A549 (cell line): Measurements from ENCODE around the gene KANK2. TPM values are rescaled to one million over a fixed set of nuclear protein-coding genes. Genes with fewer than 3 reads are reported as not detected.

Experiments
- ATAC-seq, 2 experiments: fragments of 200-7000 bp in 1 of 2; fragments of >200 bp in 1 of 2; cut with Nextera tagmentation in 1 of 2; cut with Tn5 transposase in 1 of 2; 3 replicates each; pipeline versions ENCODE4 v1.8.0 to v1.9.1; 2018 to 2020; ENCODE audit warnings: mild to moderate bottlenecking in 1 of 2, moderate library complexity in 1 of 2
- CTCF ChIA-PET: fragments of 300-600 bp; sonication (Branson Sonifier 250); formaldehyde crosslinking; extraction: SDS; loops from one replicate; lab custom pipeline; 2021; ENCODE audit warnings: antibody characterized with exemption, inconsistent platforms; lab: Yijun Ruan, JAX
- POLR2A ChIA-PET: fragments of 350-600 bp; formaldehyde crosslinking; extraction: SDS; loops from one replicate; lab custom pipeline; 2021; ENCODE audit warnings: antibody characterized with exemption, inconsistent platforms; lab: Yijun Ruan, JAX
- DNase-seq, 2 experiments: peaks; one replicate each; pipeline versions ENCODE4 v3.0.0 to v3.0.0-alpha.2; 2011 to 2016; ENCODE audit warnings: low read depth in 1 of 2, low spot score in 1 of 2
- FAIRE-seq: peaks from 2 replicates; lab custom pipeline; 2011; peaks lifted over from hg19 to GRCh38; lab: Jason Lieb, UNC
- H3K27ac ChIP-seq, 2 experiments: fragments of >200 bp; sonication (Bioruptor Twin); formaldehyde crosslinking; 3 replicates each; pipeline ENCODE4 v1.5.1; 2016 to 2017
- H3K4me1 ChIP-seq: fragments of >200 bp; sonication (Bioruptor Twin); formaldehyde crosslinking; 3 replicates; pipeline ENCODE4 v1.6.1; 2016
- H3K4me2 ChIP-seq: fragments of >200 bp; sonication (Bioruptor Twin); formaldehyde crosslinking; 3 replicates; pipeline ENCODE4 v1.6.1; 2016
- H3K4me3 ChIP-seq: fragments of >200 bp; sonication (Bioruptor Twin); formaldehyde crosslinking; 3 replicates; pipeline ENCODE4 v1.5.1; 2016
- H3K9me3 ChIP-seq: fragments of >200 bp; sonication (Bioruptor Twin); formaldehyde crosslinking; 3 replicates; pipeline ENCODE4 v1.6.1; 2016
- BHLHE40 ChIP-seq: IDR thresholded peaks from 2 replicates; pipeline ENCODE4 v1.6.1; 2012; ENCODE audit warnings: low read depth, low read length, inconsistent platforms
- CEBPB ChIP-seq, 2 experiments: fragments of >200 bp in 1 of 2; sonication (Bioruptor Twin) in 1 of 2; formaldehyde crosslinking in 1 of 2; IDR thresholded peaks; 2 replicates each; pipeline ENCODE4 v1.6.1; 2012 to 2016
- CHD2 ChIP-seq: fragments of 150-350 bp; IDR thresholded peaks from 2 replicates; pipeline ENCODE4 v1.6.1; 2014; ENCODE audit warnings: low read length; ENCODE audit not compliant: partially characterized antibody
- EP300 ChIP-seq, 2 experiments: fragments of >200 bp; sonication (Bioruptor Twin); formaldehyde crosslinking; IDR thresholded peaks; 2 replicates in 1 of 2; 3 replicates in 1 of 2; pipeline ENCODE4 v1.6.1; 2016 to 2017
- ESRRA ChIP-seq: fragments of 150-350 bp; IDR thresholded peaks from 2 replicates; pipeline ENCODE4 v1.6.1; 2014; ENCODE audit warnings: mild to moderate bottlenecking, low read length, borderline replicate concordance
- FOSL2 ChIP-seq, 2 experiments: fragments of 450-650 bp in 1 of 2; fragments of >200 bp in 1 of 2; sonication (Bioruptor Twin) in 1 of 2; formaldehyde crosslinking; IDR thresholded peaks; 2 replicates each; pipeline versions ENCODE4 v1.5.0 to v1.6.1; 2016 to 2020; ENCODE audit warnings: mild to moderate bottlenecking in 1 of 2, moderate library complexity in 1 of 2
- GATA3 ChIP-seq: IDR thresholded peaks from 2 replicates; pipeline ENCODE4 v1.6.1; 2012; ENCODE audit warnings: borderline replicate concordance
- HEYL ChIP-seq: fragments of 250-450 bp; sonication (Bioruptor Pico); IDR thresholded peaks from 2 replicates; pipeline ENCODE4 v1.8.0; 2021; ENCODE audit warnings: mild to moderate bottlenecking, moderate library complexity
- HOXB5 ChIP-seq: fragments of 250-450 bp; sonication (Bioruptor Pico); IDR thresholded peaks from 2 replicates; pipeline ENCODE4 v1.5.0; 2020; ENCODE audit warnings: mild to moderate bottlenecking, moderate library complexity
- KDM5A ChIP-seq: fragments of 200-600 bp; sonication (generic); IDR thresholded peaks from 2 replicates; pipeline ENCODE4 v1.6.1; 2016; ENCODE audit warnings: antibody characterized with exemption, mild to moderate bottlenecking
- MAFK ChIP-seq: fragments of 450-650 bp; IDR thresholded peaks from 2 replicates; pipeline ENCODE4 v1.6.1; 2014; ENCODE audit not compliant: partially characterized antibody
- PBX3 ChIP-seq: IDR thresholded peaks from 2 replicates; pipeline ENCODE4 v1.6.1; 2012
- RAD21 ChIP-seq, 2 experiments: fragments of >200 bp in 1 of 2; sonication (Bioruptor Twin) in 1 of 2; formaldehyde crosslinking in 1 of 2; IDR thresholded peaks in 1 of 2; conservative IDR thresholded peaks in 1 of 2; 2 replicates in 1 of 2; 3 replicates in 1 of 2; pipeline ENCODE4 v1.6.1; 2012 to 2018; ENCODE audit warnings: inconsistent platforms in 1 of 2
- RCOR1 ChIP-seq: fragments of 150-350 bp; IDR thresholded peaks from 2 replicates; pipeline ENCODE4 v1.6.1; 2014; ENCODE audit warnings: antibody characterized with exemption, low read length, low read depth
- RNF2 ChIP-seq: fragments of 200-600 bp; sonication (generic); IDR thresholded peaks from 2 replicates; pipeline ENCODE4 v1.6.1; 2016; ENCODE audit warnings: low read depth, mild to moderate bottlenecking, antibody characterized with exemption, moderate library complexity, borderline replicate concordance
- SMC3 ChIP-seq: fragments of >200 bp; sonication (Bioruptor Twin); formaldehyde crosslinking; IDR thresholded peaks from 3 replicates; pipeline ENCODE4 v1.6.1; 2018; ENCODE audit warnings: inconsistent platforms
- TFCP2L1 ChIP-seq: fragments of 250-450 bp; sonication (Bioruptor Pico); IDR thresholded peaks from 2 replicates; pipeline ENCODE4 v1.5.0; 2021; ENCODE audit warnings: mild to moderate bottlenecking
- USF2 ChIP-seq: fragments of 450-650 bp; IDR thresholded peaks from 2 replicates; pipeline ENCODE4 v1.6.1; 2014; ENCODE audit warnings: antibody characterized with exemption
- WGBS: methylation state at CpG from one replicate; pipeline ENCODE4 v1.1.6; 2017; ENCODE audit errors: missing lambda C conversion rate; 5-methylcytosine and 5-hydroxymethylcytosine counted together
- polyA plus RNA-seq, 4 experiments: library from polyadenylated mRNA; depleted of rRNA in 3 of 4; stranded (reverse); fragments of >200 nt; fragmentation: RNase III in 1 of 4; extraction: RNeasy Plus Mini Kit Qiagen cat#74134 plus additional on column Dnase treatment in 1 of 4; gene quantifications; 2 replicates in 3 of 4; 3 replicates in 1 of 4; pipeline ENCODE4 v1.2.3, GENCODE V29; 2011 to 2017
- TF ChIP-seq, protein P1 (sequence below): IDR thresholded peaks from 2 replicates; pipeline ENCODE4 v1.6.1; 2012
- TF ChIP-seq, protein P2 (sequence below): fragments of 200-600 bp; sonication (generic); IDR thresholded peaks from 2 replicates; pipeline ENCODE4 v1.6.1; 2016; ENCODE audit warnings: antibody characterized with exemption, mild to moderate bottlenecking, moderate library complexity
- TF ChIP-seq, protein P3 (sequence below): IDR thresholded peaks from 2 replicates; pipeline ENCODE4 v1.6.1; 2012; ENCODE audit warnings: low read depth, borderline replicate concordance

KANK2 gene
- polyA plus RNA-seq, 2 of the 4 experiments (the other 2 are of a cell fraction): 20.5 to 68.0 TPM

DNA sequence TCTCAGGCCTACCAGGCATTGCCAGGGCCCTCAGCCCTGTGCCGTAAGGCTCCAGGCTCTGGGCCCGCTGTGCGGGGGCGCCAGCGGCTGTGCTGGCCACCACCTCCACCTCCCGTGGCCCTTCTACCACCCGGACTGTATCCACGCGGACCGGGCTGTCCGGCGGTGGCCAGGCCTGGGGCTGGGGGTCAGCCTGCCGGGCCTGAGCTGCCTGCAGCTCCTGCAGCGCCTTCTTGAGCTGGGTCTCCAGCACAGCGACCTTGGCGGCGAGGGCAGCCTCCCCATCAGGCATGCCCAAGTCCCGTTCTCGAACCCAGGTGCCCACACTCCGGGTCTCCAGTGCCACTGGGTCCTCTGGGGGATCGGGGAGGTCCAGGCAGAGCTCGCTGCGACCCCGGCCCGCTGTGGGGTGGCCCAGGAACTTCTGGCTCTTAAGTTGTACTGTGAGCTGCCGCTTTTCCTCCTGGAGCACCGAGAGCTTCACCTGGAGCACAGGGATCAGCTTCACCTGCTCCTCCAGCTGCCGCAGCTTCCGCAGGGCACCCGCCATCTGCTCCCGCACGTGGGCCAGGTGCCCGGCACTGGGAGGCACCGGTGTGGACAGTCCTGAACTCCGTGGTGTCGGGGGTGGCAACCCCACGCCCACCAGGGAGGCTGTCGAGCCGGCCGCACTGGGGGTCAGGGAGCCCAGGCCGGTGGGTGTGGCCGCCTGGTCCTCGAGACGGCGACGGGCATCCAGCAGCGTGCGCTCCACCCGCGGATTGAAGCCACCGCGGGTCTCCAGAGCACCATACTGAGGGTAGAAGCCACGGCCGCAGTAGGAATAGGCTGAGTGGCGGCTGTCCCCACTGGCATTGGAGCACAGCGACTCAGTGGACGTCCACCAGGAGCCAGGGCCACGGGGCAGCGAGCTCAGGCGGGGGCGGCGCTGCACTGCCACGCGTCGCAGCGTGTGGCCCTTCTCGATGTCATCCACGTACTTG is 4.1 kb downstream of the KANK2 start:
- POLR2A ChIA-PET: no interaction called here
- no peak overlapping the region for H3K4me2 ChIP-seq
- H3K9me3 ChIP-seq: no peaks in the 10 kb centered on the region
- DNase-seq (no peak), FAIRE-seq (no peak), ATAC-seq (no peak)
- CTCF ChIA-PET: interaction anchor here (0.6 to 1.4 kb wide), 2 partner anchors 10 to 1363 kb away, joined by 3 to 5 read pairs; no protein-coding TSS in a partner anchor
- WGBS: 98% methylated on average over 26 of the region's 68 CpGs
- H3K4me3 ChIP-seq: no peak overlapping the region
- peaks cover 45% of the 10 kb centered on the region for H3K4me1 ChIP-seq
- TF ChIP-seq RCOR1 (no peak), HEYL (no peak), SMC3 (no peak)
- no peak overlapping the region for H3K27ac ChIP-seq

GRCh38 chr19:11191934-11192333 is 5.4 kb downstream of the KANK2 start:
- TF ChIP-seq GATA3: no peak
- peak in 1 of 2 experiments; percentile 51; a peak in 1 of 4 replicates for TF ChIP-seq CEBPB (IDR thresholded peaks at IDR 0.05)
- TF ChIP-seq, all 56 proteins: peak for 1
- Histone ChIP-seq H3K4me1 (peaks cover 40% of the 10 kb centered on the region), H3K4me3 (no peak overlapping the region), H3K4me2 (no peak overlapping the region), H3K9me3 (no peaks in the 10 kb centered on the region), H3K27ac (no peak overlapping the region)
- DNase-seq: no peak
- ChIA-PET CTCF (interaction anchor here (0.6 to 1.5 kb wide), 2 partner anchors 66 to 106 kb away, joined by 3 to 4 read pairs; no protein-coding TSS in a partner anchor), POLR2A (no interaction called here)
- 86% methylated on average over 5 of the region's 5 CpGs for WGBS
- no peak for FAIRE-seq
- ATAC-seq: no peak

GRCh38 chr19:11191273-11191755 is 6.0 kb downstream of the KANK2 start:
- FAIRE-seq: no peak
- no peak overlapping the region; the same call in 2 of the 3 replicates for H3K4me2 ChIP-seq
- no peak overlapping the region for H3K4me3 ChIP-seq
- peak; percentile 51 to 67 for DNase-seq
- no peak overlapping the region for H3K27ac ChIP-seq
- H3K9me3 ChIP-seq: no peaks in the 10 kb centered on the region
- peaks cover 38% of the 10 kb centered on the region for H3K4me1 ChIP-seq
- POLR2A ChIA-PET: no interaction called here
- 79% methylated on average over 4 of the region's 8 CpGs for WGBS
- TF ChIP-seq USF2: peak; percentile 86
- no peak for TF ChIP-seq BHLHE40
- no peak for TF ChIP-seq FOSL2 (IDR thresholded peaks at IDR 0.05)
- 0 out of 2 replicates have a peak, but pooled peaks have one; percentile 17 for TF ChIP-seq FOSL2 (CRISPR knock-in tag; IDR thresholded peaks at IDR 0.05)
- ATAC-seq: peak; percentile 75 to 85
- CTCF ChIA-PET: interaction anchor here (0.6 to 3.1 kb wide), 3 partner anchors 53 to 106 kb away, joined by 3 to 9 read pairs (median 4); no protein-coding TSS in a partner anchor

- ChIA-PET CTCF (interaction anchor here (3.1 kb wide), 1 partner anchor 52 kb away, joined by 9 read pairs; no protein-coding TSS in a partner anchor), POLR2A (no interaction called here)
- Histone ChIP-seq H3K4me1 (peaks cover 30% of the 10 kb centered on the region), H3K9me3 (no peaks in the 10 kb centered on the region), H3K4me3 (no peak overlapping the region), H3K4me2 (peak overlapping the region; percentile 56; the same call in 1 of the 3 replicates), H3K27ac (peak overlapping the region in 1 of 2 experiments; percentile 76; a peak in 2 of 6 replicates)
- 92% methylated on average over 6 of the region's 8 CpGs for WGBS
- FAIRE-seq: no peak
- DNase-seq: no peak
- no peak for ATAC-seq
- no peak for TF ChIP-seq SMC3
- TF ChIP-seq, protein P1, sequence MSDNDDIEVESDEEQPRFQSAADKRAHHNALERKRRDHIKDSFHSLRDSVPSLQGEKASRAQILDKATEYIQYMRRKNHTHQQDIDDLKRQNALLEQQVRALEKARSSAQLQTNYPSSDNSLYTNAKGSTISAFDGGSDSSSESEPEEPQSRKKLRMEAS: no peak
- no peak for TF ChIP-seq KDM5A
- TF ChIP-seq MAFK: no peak
- TF ChIP-seq CHD2: no peak
- TF ChIP-seq TFCP2L1: no peak
- no peak for TF ChIP-seq RNF2
- TF ChIP-seq PBX3: no peak
- no peak for TF ChIP-seq RAD21 (conservative IDR thresholded peaks at IDR 0.05 in 1 of 2, IDR thresholded peaks at IDR 0.05 in 1 of 2)
- no peak for TF ChIP-seq HOXB5
- no peak for TF ChIP-seq ESRRA
- TF ChIP-seq, protein P2, sequence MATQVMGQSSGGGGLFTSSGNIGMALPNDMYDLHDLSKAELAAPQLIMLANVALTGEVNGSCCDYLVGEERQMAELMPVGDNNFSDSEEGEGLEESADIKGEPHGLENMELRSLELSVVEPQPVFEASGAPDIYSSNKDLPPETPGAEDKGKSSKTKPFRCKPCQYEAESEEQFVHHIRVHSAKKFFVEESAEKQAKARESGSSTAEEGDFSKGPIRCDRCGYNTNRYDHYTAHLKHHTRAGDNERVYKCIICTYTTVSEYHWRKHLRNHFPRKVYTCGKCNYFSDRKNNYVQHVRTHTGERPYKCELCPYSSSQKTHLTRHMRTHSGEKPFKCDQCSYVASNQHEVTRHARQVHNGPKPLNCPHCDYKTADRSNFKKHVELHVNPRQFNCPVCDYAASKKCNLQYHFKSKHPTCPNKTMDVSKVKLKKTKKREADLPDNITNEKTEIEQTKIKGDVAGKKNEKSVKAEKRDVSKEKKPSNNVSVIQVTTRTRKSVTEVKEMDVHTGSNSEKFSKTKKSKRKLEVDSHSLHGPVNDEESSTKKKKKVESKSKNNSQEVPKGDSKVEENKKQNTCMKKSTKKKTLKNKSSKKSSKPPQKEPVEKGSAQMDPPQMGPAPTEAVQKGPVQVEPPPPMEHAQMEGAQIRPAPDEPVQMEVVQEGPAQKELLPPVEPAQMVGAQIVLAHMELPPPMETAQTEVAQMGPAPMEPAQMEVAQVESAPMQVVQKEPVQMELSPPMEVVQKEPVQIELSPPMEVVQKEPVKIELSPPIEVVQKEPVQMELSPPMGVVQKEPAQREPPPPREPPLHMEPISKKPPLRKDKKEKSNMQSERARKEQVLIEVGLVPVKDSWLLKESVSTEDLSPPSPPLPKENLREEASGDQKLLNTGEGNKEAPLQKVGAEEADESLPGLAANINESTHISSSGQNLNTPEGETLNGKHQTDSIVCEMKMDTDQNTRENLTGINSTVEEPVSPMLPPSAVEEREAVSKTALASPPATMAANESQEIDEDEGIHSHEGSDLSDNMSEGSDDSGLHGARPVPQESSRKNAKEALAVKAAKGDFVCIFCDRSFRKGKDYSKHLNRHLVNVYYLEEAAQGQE: no peak
- TF ChIP-seq, protein P3, sequence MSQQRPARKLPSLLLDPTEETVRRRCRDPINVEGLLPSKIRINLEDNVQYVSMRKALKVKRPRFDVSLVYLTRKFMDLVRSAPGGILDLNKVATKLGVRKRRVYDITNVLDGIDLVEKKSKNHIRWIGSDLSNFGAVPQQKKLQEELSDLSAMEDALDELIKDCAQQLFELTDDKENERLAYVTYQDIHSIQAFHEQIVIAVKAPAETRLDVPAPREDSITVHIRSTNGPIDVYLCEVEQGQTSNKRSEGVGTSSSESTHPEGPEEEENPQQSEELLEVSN: no peak
- no peak for TF ChIP-seq BHLHE40
- no peak for TF ChIP-seq EP300 (IDR thresholded peaks at IDR 0.05)
Measured at GRCh38 chr19:11190501-11190900, 6.8 kb downstream of the KANK2 start.
